HG02884 (cell line): ENCODE results near the gene TMEM232.

Experiments used
- ATAC-seq: cut with Tn5 transposase; IDR thresholded peaks from one replicate; pipeline ENCODE4 v1.9.1; 2021; ENCODE audit warnings: mild to moderate bottlenecking, moderate library complexity; ENCODE audit not compliant: unreplicated experiment

TMEM232 gene

GRCh38 chr5:110634475-110634874 is 92.0 kb downstream of the TMEM232 start:
- no peak for ATAC-seq

GRCh38 chr5:110631236-110631635 is 95.2 kb downstream of the TMEM232 start:
- ATAC-seq: no peak

GRCh38 chr5:110630350-110630749 is 96.1 kb downstream of the TMEM232 start:
- ATAC-seq: no peak

GRCh38 chr5:110625376-110625999 is 101.0 kb downstream of the TMEM232 start:
- no peak for ATAC-seq

GRCh38 chr5:110623874-110624273 is 102.6 kb downstream of the TMEM232 start:
- ATAC-seq: no peak

- no peak for ATAC-seq
Measured at GRCh38 chr5:110618941-110619340, 107.5 kb downstream of the TMEM232 start.

- ATAC-seq: no peak
Measured at GRCh38 chr5:110616009-110616408, 110.5 kb downstream of the TMEM232 start.

GRCh38 chr5:110612794-110613247 is 113.7 kb downstream of the TMEM232 start:
- ATAC-seq: no peak

- no peak for ATAC-seq
Measured at GRCh38 chr5:110611817-110612216, 114.7 kb downstream of the TMEM232 start.

GRCh38 chr5:110594866-110595265 is 131.6 kb downstream of the TMEM232 start:
- no peak for ATAC-seq

- ATAC-seq: peak; percentile 71
Measured at GRCh38 chr5:110590187-110590586, 136.3 kb downstream of the TMEM232 start.

GRCh38 chr5:110588286-110588980 is 138.0 kb downstream of the TMEM232 start:
- ATAC-seq: no peak

- no peak for ATAC-seq
Measured at GRCh38 chr5:110580625-110581024, 145.8 kb downstream of the TMEM232 start.

- no peak for ATAC-seq
Measured at GRCh38 chr5:110572729-110573128, 153.7 kb downstream of the TMEM232 start.

GRCh38 chr5:110562191-110562590 is 164.3 kb downstream of the TMEM232 start:
- no peak for ATAC-seq

- no peak for ATAC-seq
Measured at GRCh38 chr5:110561510-110561909, 165.0 kb downstream of the TMEM232 start.

- no peak for ATAC-seq
Measured at GRCh38 chr5:110549301-110549700, 177.2 kb downstream of the TMEM232 start.

GRCh38 chr5:110548171-110548570 is 178.3 kb downstream of the TMEM232 start:
- no peak for ATAC-seq

- no peak for ATAC-seq
Measured at GRCh38 chr5:110547495-110547894, 179.0 kb downstream of the TMEM232 start.

GRCh38 chr5:110545716-110546115 is 180.8 kb downstream of the TMEM232 start:
- no peak for ATAC-seq

- no peak for ATAC-seq
Measured at GRCh38 chr5:110544603-110545002, 181.9 kb downstream of the TMEM232 start.

- ATAC-seq: no peak
Measured at GRCh38 chr5:110542949-110543348, 183.5 kb downstream of the TMEM232 start.
